Stimulated activated CD4-positive, alpha-beta T cell treated with anti-CD3 and anti-CD28 coated beads, Interleukin-4, amount 100 ng/mL, for 48 hours (primary cell): Measurements from ENCODE around the gene TFAP2B.

ENCODE experiments used
- DNase-seq, 2 donors: peaks; one replicate each; pipeline ENCODE4 v3.0.0-alpha.2; 2020; ENCODE audit warnings: low read depth in 2 of 2

TFAP2B gene

DNA sequence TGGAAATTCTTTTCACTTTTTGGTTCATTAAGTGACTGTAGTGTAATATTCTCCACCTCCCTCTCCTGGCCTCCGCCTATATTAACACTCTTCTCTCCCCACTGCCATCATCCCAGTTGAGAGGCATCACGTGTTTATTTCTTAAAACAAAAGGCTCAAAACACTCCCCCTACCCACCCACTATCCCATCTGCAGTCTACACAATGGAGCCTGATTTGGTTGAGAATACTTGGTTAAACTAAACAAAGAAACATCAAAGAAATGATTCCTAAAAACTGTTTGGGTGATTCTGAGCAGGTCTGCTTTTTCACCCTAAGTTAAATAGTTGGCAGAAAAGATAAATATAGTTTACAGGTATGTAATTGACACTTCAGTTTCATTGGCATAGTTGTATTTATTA is 5.9 kb downstream of the TFAP2B start:
- DNase-seq = no peak

DNA sequence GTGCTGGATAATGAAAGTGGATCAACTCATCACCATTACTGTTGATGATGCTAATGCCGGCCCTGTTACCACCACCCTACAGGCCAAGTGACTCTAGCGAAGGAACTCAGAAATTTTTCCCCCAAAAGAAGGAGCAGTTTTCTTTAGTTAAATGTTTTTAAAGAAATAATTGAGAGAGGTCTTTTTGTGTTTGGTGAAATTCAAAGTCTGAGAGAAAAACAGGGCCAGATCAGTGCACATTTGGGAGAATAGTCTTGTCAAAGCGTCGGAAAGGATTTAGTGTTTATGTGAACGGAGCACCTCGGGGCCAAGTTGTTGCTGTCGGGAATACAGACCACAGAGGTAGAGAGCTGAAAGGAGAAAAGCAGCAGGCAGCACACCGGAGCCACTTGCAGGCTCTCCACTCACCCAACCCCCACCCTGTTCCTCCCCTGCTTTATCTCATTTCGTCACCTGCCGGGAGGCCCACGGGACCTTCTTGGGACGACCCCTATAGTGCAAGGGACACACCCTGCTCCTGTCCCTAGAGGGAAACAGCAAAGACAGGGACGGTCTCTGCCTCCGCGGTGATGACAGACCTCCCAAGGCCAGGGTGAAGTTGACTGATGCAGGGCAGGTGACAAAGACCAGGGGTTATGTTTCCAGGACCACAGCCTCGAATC is 6.8 kb downstream of the TFAP2B start:
- no peak for DNase-seq

DNA sequence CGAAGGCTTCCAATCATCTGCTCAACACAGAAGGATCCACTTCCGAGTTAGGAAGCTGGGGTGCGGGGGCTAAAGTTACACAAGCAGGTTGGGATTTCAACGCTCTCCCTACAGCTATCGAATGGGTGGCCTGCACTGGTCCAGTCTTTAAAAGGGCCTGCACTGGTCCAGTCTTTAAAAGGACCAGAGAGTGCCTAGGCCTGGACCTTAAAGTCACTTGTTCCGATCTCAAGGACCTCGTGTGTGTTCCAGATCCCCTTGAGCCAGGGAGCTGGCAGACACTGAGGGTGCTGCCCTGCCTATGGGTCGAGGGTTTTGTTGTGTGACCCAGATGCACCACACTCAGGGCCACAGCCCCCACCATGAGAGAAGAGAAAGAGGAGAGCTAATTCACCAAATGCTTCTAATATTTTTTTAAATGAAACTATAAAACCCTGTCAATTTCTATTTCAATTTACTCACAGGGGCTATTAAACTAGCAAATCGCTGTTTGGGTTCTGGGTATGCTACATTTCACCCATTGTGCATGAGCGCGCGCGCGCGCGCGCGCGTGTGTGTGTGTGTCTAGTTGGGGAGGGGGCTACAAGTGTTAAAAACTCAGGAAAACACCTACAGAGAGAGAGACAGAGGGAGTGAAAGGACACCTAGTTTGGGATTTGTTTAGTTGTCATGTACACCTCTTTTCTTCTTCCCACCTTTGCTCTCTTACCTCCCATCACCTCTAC is 7.5 kb downstream of the TFAP2B start:
- no peak for DNase-seq

DNA sequence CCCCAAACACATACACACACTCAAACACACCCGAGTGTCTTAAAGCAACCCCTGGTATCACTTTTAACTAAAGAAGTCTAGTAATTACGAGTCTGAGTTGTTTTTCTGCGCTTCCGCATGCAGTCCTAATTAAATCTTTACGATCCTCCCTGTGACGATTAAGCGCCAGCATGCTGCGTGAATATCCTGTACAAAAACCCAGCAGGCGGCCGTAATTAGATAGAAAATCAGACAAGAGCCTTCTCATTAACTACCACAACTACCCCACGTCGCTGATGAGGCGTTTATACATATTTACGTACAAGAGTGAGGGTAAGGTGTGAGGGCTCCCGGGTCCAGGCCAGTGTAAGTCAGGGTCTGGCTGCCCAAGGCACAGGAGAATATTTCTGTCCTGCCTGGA is 8.1 kb downstream of the TFAP2B start:
- no peak for DNase-seq

DNA sequence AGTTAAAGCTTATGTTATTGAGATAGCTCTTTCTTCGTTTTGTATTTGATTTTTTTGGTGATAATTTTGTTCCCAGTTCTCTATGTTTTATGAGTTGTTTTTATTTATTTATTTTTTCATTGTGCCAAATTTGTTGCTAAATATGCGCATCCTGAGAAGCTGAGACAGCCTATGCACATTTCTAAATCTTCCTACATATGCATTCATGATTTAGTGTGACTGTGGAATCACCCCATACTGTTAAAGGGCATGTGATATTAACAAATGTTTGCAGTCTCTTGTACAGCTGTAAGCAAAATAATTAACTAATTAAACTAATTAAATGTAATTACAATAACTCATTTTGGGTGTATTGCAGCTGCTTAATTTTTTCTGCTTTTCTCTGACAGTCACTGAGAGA is 10.4 kb downstream of the TFAP2B start:
- DNase-seq = no peak

DNA sequence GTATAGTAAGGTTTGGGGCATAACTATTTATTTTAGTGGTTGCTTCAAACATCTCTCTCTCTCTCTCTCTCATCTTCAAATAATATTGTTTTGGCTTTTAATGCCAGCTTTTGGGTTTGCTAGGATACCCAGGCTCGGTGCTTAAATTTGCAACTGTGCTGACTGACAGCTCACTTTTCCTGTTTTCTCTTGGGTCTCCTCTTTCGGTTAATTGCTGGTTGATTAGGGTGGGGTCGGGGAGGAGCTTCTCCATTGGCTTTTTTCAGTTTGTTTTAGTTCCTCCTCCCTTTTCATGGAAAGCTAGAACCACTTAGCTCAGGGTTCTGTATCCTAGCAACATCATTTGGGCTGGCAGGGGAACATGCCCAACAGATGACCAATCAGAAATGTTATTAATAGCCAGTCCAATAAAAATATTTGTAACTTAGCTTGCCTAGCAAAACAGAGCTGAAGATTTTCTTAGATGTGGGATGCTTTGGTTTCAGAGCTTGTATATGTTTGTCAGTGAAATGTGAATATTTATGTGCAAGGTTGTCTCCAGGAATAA is 11.3 kb downstream of the TFAP2B start:
- DNase-seq = no peak

DNA sequence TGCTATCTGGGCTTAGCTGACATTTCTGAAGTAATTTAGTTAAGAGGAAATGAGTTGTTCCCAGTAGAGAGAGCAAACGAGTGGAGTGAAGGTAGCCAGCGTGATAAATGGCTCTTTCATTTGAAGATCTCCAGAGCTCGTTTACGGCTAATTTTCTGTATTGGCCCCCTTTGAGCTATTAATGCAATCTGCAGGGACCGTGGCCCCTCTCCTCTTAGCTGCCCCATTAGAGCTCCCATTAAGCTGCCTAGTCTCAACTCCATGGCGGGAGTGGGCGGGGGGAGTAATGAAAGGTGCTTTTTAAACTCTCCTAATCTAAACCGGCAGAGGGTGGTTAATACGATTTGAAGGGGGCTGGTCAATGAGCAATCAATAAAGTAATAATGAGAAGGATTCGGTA is 12.5 kb downstream of the TFAP2B start:
- no peak for DNase-seq

DNA sequence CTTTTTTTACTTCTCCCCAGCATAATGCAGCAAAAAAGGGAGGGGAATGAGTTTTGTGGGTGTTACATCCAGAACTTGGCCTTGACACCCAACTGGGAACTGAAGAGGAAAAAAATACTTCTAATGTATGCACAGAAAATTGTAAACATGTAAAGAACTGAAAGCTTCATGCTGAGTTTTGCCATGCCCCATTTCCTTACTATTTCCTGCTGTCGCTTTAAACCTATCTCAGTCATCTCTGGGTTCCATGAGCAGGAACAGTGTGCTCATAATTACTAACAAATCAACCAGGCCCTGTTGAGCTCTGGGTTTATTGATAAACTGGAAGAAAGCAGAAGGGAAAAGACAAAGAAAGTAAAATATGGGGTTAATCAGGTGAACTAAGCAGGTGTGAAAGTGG is 14.2 kb downstream of the TFAP2B start:
- no peak for DNase-seq

DNA sequence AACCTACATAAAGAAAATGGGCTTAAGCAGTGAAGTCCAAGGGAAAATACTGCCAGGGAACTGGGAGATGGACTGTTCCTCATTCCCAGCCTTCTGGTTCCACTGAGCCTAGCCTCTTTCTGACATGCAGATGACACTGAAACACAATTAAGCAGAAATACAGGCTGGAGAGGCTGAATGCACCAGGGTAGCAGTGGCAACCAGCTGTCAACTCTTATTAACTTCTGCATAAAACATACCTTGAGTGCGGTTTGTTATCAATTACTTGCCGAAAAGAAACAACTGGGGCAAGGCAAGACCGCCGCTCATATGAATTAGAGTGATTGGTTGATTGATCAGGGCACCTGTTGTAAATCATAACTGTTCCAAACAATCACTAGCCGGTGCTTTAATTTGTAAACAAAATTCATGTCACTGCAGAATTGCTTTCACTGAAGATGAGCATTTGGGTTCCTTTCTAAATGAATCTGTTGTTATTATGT is 16.3 kb downstream of the TFAP2B start:
- no peak for DNase-seq

DNA sequence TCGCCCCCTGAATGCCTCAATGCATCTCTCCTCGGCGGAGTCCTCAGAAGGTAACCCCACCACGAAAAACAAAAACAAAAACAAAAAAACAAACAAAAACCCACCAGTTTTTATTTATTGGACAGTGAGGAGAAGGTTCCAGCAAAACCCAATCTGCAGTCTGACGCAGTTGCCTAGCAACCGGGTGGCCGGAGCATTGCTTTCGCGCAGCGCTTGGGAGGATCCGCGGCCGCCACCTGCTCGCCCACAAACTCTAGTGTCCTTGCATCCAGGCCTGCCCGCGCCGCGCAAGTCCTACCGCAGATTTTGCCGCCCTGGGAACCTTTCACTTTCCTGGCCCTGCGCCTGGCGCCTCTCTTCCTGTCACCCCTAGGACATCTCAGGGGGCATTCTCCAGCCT is 17.6 kb downstream of the TFAP2B start:
- DNase-seq = no peak

DNA sequence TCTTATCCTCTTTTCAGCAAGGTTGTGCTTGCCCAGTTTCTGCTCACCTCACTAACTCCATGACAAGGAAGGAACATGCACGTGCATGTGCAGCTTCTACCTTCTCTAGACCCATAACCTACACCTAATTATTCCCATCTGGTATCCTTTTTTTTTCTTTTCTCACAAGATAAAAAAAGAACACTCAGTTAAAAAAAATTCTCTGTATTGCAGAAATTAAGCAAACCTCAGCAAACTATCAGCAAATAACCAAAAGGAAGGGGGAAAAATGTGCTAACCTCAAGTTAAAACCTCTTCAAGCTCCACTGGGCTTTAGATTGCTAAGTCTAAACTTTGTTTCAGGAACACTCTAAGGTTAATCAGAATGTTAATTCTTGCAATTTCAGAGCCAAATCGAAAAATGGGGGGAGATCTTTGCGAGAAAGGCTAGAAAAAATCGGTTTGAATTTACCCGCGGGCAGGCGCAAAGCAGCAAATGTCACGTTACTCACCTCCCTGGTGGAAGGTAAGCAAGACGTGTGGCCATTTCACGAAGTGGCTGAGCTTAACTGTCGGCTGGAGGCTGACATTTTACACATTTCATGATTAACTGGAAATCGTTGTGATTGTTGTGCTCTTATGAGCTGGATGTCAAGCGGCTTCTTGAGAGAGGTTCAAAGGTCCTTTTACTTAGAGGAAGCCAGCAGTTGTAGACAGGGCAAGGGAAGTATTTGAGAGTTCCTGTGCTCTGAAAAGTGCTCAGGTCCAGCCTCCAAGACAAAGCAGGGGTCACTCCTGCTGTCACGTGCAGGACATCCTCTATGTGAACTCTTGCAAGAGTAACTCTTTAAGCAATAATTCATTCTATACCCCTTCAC is 19.1 kb downstream of the TFAP2B start:
- DNase-seq = no peak

DNA sequence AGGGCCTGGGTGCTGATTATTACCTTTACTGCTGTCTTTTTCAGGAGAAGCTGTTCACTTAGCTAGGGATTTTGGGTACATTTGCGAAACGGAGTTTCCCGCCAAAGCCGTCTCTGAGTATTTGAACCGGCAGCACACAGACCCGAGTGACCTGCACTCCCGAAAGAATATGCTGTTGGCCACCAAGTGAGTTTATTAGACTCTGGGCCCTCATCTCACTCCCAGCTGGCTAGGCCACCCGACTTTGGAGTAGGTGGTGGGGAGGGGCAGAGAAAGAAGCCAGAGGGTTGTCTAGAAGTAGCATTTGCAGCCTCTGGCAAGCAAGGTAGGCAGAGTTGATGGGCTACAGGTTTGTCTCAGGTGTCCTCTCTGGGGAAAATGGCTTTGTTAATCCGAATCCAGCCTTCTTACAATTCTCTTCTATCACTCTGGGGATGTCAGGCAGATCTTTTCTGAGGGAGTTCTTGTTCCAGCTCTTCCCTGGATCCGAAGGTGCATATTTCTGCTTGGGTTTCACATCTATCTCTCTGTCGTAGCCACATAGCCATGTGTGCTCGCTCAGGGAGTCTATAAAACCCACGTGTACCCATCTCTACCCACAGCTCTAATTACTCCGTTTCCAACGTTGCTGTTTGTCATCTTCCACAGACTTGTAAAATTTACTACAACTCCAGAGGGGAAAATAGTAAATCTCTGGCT is 21.6 kb downstream of the TFAP2B start:
- no peak for DNase-seq

DNA sequence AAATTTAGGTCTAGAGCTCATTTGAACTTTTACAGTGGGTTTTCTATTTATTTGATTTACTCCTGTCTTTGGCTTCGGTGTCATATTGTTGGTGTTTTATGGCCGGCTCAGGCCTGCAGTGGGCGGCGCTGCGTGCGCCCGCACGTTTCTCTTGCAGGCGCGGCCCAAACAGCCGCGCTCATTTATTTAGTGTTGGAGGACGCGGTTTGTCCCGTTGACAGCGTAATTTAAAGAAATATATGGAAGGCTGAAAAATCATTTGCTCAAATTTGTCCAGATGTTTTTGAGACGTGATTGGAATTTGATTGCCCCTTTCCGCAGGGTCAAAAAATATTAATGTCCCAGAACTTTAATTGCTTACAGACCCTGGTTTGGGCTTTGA is 22.1 kb downstream of the TFAP2B start:
- no peak for DNase-seq

DNA sequence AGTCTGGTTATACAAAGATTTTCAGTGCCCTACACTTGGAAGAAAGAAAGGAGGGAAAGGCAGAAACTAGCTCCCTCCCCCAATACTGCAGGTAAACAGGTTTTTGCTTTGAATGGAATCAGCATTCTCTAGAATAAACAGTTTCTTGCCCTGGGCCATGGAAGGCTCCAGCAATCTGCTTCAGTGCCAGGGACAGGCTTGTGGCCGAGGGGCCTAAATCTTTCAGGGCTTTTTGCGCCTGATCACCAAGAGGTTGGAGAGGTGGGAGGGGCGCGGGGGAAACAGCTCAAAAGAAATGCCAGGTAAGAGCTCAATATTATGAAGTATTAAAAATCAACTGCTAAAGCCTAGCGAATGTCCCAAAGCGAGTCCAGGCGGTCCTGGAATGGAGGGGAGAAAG is 23.8 kb downstream of the TFAP2B start:
- no peak for DNase-seq

DNA sequence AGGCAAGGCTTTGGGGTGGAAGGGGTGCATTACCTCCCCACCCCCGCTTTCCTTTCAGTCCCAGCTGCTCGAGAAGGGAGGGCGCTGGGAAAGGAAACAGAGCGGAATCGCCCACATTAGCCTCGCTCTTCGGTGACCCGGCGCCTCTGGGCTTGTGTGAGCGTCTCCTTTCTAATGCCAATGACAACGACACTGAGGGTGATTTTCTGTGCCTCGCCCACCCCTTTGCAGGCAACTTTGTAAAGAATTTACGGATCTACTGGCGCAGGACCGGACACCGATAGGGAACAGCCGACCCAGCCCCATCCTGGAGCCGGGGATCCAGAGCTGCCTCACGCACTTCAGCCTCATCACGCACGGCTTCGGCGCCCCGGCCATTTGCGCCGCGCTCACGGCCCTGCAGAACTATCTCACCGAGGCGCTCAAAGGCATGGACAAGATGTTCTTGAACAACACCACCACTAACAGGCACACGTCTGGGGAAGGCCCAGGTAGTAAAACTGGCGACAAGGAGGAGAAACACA is 24.3 kb downstream of the TFAP2B start:
- DNase-seq = no peak

DNA sequence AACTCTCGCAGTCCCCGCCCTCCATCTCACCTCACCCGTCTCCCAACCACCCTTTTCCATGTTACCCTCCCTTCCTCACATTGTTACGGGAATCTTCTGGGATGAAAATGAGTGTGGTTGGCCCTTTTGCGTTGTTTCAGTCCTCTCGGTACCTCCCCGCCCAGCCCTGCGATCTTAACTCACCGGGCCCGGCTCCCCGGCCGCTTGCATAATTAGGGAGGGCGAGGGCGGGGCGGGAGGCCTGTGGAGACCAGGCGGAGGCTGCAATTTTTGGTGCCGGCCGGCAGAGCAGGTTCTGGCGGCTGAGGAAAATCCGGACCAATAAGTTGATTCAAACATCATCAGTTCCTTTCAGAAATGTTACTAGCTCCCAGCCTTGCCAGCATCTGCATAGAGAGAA is 25.2 kb downstream of the TFAP2B start:
- DNase-seq = no peak

DNA sequence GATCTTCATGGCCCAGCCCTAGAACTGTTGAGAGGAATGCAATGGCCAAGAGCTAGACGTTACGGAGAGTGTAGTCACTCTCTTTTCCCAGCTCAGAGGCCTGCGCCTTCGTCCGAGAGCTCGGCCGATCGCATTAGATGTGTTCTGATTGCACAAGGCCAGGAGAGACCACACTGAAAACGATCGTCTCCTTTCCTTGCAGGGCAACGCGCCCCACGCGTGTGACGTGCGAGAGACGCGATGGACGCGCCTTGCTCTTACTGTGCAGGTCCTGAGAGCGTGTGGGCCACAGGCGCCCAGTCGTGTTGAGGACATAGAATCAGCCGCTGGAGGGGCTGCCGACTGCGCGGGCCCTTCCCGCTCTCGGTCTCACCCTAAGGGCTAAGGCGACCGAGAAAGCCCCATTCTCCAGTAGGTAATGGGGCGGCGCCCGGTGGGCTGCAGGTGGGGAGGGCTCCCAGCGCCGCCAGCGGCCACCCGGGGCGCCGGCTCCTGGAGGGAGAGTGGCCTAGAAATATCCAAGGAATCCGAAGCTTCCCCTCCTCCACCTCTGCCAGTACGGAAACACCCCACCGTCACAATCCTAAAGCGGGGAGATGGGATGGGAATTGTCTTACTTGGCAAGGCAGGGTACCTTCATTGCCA is 26.9 kb downstream of the TFAP2B start:
- no peak for DNase-seq

DNA sequence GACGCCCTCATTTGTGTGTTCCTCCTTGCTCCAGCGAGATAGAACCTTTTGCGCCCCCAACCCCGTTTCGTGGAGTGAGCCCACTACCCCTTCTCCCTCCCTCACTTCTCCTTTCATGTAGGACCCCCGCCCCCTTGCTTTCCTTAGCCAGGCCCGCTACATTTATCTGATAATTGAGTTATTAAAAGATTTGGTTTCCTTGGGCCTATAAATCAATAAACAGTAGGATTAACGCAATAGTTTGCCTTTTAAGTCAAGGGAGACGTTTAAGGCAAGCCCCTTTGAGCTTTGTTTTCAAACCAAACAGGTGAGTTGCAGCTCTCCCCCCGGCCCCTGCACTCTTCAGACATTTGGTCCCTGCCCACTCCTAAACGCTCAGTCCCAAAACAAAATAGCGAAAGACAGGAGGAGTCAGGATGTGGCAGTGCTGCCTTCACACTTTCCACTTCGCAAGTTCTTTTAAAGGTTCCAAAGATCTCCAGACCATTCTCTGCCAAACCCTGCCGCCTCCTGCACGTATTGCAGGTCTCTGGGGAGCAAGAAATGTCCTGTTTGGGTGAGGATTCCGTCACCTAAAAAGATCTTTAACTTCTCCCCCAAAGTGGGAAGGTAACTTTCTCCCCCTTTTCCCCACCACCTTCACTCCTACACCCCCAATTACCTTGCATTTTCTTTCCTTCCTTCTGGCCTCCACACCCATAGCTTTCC is 27.6 kb downstream of the TFAP2B start:
- no peak for DNase-seq

DNA sequence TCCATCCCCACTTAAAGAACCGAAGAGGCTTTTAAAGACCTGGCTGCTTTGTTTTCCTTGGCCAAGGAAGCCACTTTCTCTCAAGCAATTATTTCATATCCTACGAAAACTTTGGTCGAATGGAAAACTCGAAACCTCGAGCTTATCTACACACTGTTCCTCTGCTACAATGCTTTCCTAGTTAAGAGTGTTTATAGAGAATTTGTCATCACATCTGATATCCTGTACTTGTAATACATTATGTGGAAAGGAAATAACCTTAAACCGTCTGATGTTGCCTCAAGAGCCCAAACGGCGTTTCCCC is 28.1 kb downstream of the TFAP2B start:
- DNase-seq = no peak

DNA sequence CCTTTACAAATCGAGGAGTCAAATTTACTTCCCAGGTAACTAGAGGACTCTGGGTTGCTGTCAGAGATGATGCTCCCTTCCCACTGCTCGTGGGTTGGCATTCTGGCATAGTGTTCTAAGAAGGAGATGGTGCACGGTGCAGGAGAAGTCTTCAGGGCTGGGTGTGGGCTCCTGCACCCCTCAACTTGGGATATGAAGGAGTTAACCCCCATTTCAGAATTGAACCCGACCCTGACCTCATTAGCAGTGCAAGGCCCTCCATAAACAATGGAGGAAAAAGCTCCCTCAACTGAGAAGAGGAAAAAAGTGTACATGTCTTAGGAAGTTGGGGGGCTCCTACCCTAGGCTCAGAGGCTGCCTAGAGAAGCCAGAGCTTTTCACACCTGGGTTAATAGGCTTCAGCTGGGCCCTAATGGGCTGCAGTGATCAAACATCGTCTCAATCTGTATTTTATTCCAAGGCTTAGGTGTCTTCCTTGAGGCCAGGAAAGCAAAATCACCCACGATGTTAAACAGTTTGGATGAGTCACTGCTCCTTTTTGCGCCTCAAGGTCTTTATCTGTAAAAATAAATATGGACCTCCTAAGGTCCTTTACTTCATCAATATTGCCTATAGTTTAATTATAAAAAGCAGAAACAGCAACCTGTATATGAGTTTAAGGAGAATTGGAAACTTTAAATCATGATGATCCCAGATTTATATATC is 29.4 kb downstream of the TFAP2B start:
- no peak for DNase-seq
